ENCODE measurements around the gene ALOXE3. TPM values are rescaled to one million over a fixed set of nuclear protein-coding genes. Genes with fewer than 3 reads are reported as not detected.

Gene ALOXE3
- total RNA-seq, 1 donor from 2014 or later = not detected

DNA sequence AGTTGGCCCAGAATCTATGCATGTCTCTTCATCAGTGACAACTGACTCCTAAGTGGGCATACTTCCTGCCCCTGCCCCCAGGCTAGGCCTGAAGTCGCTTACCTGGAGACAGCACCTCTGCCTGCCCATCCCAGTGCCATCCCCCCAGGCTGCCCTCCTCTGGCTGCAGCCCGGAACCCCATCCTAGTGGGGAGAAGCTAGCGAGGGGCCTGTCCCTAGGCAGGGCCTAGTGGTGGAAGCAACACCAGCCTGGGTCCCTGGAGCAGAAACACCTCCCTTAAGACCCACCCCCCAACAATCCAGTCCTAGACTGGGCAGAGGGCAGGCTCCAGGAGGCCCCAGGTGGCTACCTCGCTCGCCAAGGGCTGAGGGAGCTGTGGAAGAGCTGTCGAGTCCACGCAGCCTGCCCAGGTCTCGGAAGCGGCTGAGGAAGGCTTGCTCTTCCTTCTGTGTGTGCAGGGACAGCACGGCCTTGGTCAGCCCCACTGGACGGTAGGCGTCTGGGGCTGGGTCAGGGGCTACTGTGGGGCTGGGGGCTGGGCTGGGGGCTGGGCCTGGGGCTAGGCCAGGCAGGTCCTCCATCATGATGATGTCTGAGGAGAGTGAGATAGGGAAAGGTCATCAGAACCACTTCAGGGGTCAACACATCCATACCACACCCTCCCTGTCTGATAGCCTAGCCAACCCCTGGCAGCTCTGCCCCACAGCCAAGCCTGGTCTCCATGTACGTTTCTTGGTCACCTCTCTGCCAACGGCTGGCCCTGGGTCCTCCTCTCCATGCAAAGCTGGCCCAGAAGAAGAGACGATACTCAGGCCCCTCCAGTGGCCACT lies 26.3 kb upstream of the ALOXE3 start:
- TF ChIP-seq, protein P1, sequence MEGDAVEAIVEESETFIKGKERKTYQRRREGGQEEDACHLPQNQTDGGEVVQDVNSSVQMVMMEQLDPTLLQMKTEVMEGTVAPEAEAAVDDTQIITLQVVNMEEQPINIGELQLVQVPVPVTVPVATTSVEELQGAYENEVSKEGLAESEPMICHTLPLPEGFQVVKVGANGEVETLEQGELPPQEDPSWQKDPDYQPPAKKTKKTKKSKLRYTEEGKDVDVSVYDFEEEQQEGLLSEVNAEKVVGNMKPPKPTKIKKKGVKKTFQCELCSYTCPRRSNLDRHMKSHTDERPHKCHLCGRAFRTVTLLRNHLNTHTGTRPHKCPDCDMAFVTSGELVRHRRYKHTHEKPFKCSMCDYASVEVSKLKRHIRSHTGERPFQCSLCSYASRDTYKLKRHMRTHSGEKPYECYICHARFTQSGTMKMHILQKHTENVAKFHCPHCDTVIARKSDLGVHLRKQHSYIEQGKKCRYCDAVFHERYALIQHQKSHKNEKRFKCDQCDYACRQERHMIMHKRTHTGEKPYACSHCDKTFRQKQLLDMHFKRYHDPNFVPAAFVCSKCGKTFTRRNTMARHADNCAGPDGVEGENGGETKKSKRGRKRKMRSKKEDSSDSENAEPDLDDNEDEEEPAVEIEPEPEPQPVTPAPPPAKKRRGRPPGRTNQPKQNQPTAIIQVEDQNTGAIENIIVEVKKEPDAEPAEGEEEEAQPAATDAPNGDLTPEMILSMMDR (IDR thresholded peaks at IDR 0.05; ENCODE audit: partially characterized antibody, unreplicated experiment) = no peak
- DNase-seq = no peak
- Mint-ChIP-seq H3K27me3 (ENCODE audit: unreplicated experiment) (peaks cover 5% of the 10 kb centered on the region), H3K9me3 (ENCODE audit: unreplicated experiment) (peaks cover 4% of the 10 kb centered on the region), H3K4me1 (ENCODE audit: low read depth, unreplicated experiment) (no peaks in the 10 kb centered on the region), H3K4me3 (ENCODE audit: unreplicated experiment) (no peak overlapping the region), H3K27ac (ENCODE audit: unreplicated experiment) (no peak overlapping the region), H3K36me3 (ENCODE audit: unreplicated experiment) (no peaks in the 10 kb centered on the region)

DNA sequence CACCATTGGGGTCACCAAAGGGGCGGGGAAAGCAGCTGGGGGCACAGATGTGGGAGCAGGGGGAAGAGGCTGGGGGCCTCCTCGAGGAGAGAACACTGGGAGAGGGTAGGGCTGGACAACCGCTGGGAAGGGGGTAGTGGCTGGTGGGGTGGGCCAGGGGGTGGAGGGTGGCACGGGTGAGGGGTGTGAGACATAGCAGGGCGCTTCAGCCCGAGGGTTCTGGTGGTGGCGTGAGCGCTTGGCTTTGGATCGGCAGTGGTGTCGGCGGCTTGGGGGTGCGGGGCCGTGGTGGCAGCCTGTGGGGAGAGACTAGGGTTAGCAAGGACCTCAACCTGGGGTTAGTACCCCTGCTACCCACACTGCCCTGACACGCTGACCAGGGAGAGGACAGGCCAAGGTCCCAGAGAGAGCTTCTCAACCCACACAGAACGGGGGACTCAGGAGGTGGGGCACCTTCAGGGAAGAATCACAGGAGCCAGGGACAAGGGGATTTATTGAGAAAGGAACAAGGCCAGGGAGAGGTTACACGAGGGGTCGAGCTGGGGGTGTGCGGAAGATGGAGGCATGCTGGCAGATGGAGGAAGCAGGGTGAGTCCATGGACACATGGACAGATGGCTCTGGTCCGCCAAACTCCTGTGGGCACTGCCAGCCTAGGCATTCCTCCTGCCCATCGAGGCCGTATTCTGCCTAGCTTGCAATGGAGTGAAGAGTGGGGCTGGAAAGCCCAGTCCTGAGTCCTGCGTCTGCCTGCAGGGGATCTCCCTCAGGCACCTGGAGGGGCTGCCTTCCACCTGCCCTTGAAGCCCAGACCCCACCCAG lies 25.5 kb upstream of the ALOXE3 start:
- Mint-ChIP-seq H3K9me3 (ENCODE audit: unreplicated experiment) (peaks cover 4% of the 10 kb centered on the region), H3K27ac (ENCODE audit: unreplicated experiment) (no peak overlapping the region), H3K4me3 (ENCODE audit: unreplicated experiment) (no peak overlapping the region), H3K4me1 (ENCODE audit: low read depth, unreplicated experiment) (peaks cover 2% of the 10 kb centered on the region), H3K36me3 (ENCODE audit: unreplicated experiment) (no peaks in the 10 kb centered on the region), H3K27me3 (ENCODE audit: unreplicated experiment) (peaks cover 5% of the 10 kb centered on the region)
- TF ChIP-seq, protein P1 (IDR thresholded peaks at IDR 0.05; ENCODE audit: partially characterized antibody, unreplicated experiment) = no peak
- no peak for DNase-seq

GRCh38 chr17:8142887-8143580 lies 24.7 kb upstream of the ALOXE3 start:
- no peak for DNase-seq
- Mint-ChIP-seq H3K27me3 (ENCODE audit: unreplicated experiment) (peaks cover 5% of the 10 kb centered on the region), H3K9me3 (ENCODE audit: unreplicated experiment) (peaks cover 4% of the 10 kb centered on the region), H3K36me3 (ENCODE audit: unreplicated experiment) (no peaks in the 10 kb centered on the region), H3K27ac (ENCODE audit: unreplicated experiment) (no peak overlapping the region), H3K4me1 (ENCODE audit: low read depth, unreplicated experiment) (peaks cover 2% of the 10 kb centered on the region), H3K4me3 (ENCODE audit: unreplicated experiment) (no peak overlapping the region)
- TF ChIP-seq, protein P1 (IDR thresholded peaks at IDR 0.05; ENCODE audit: partially characterized antibody, unreplicated experiment) = no peak

DNA sequence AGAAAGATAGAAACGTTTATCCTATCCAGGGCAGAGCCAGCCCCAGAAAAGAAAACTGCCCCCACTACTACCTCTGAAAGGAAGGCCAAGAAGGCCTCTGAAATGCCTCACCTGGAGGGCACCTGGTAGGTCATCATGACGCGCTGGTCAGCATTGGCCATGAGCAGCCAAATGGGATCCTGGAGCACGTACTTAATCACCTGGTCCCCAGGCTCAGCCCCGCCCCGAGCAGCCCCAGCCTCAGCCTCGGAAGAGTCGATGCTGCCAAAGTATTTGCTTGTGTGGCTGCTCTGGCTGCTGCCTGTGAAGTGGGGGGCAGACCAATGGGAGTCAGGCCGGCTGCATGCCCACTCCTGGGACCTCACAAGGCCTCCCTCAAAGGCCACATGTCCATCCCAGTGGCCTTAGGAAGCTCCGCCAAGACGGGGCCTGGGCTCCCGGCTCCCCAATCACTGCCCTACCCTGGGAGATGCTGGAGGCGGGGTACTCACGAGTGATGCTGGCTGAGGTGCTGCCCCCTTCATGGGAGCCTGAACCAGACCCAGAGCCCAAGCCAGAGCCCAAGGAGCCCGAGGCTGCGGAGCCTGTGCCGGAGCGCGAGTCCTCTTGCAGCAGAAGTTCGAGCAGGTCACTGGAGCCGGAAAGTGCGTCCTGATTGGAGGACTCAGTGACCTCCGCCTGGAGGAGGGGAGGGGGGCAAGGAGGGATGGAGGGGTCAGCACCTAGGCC lies 24.0 kb upstream of the ALOXE3 start:
- DNase-seq = no peak
- no peaks in the 10 kb centered on the region for H3K36me3 Mint-ChIP-seq (ENCODE audit: unreplicated experiment)

More for the DNA sequence above, 24.0 kb upstream of the ALOXE3 start:
- no peak overlapping the region for H3K4me3 Mint-ChIP-seq (ENCODE audit: unreplicated experiment)
- no peak overlapping the region for H3K27ac Mint-ChIP-seq (ENCODE audit: unreplicated experiment)
- peaks cover 4% of the 10 kb centered on the region for H3K9me3 Mint-ChIP-seq (ENCODE audit: unreplicated experiment)
- H3K27me3 Mint-ChIP-seq (ENCODE audit: unreplicated experiment) = peaks cover 5% of the 10 kb centered on the region
- TF ChIP-seq, protein P1 (IDR thresholded peaks at IDR 0.05; ENCODE audit: partially characterized antibody, unreplicated experiment) = no peak
- peaks cover 2% of the 10 kb centered on the region for H3K4me1 Mint-ChIP-seq (ENCODE audit: low read depth, unreplicated experiment)
